CD14-positive monocyte (primary cell): ENCODE results near the gene ERCC6. TPM values are rescaled to one million over a fixed set of nuclear protein-coding genes. Genes with fewer than 3 reads are reported as not detected.

ENCODE experiments used
- DNase-seq, 3 donors: peaks; one replicate each; pipeline ENCODE4 v3.0.0-alpha.2; 2011 to 2022
- H2AFZ ChIP-seq: 2 replicates; pipeline ENCODE4 v1.6.0; 2012; ENCODE audit warnings: mild to moderate bottlenecking, low read depth, low read length, inconsistent platforms; ENCODE audit not compliant: insufficient read depth, poor library complexity, severe bottlenecking
- H3K27ac ChIP-seq, 2 donors: 1 replicate in 1 of 2; 2 replicates in 1 of 2; pipeline ENCODE4 v1.5.1; 2012 to 2013; ENCODE audit warnings: low read length in 2 of 2, control low read depth in 1 of 2, inconsistent platforms in 1 of 2, low read depth in 1 of 2, mild to moderate bottlenecking in 1 of 2
- H3K27me3 ChIP-seq, 2 donors: one replicate each; pipeline versions ENCODE4 v1.6.0 to v1.6.1; 2011 to 2013; ENCODE audit warnings: low read length in 2 of 2; ENCODE audit not compliant: control insufficient read depth in 2 of 2, insufficient read depth in 2 of 2
- H3K36me3 ChIP-seq, 2 donors: replicated peaks in 1 of 2; 1 replicate in 1 of 2; 2 replicates in 1 of 2; pipeline versions ENCODE4 v1.5.1 to v1.6.1; 2012 to 2013; ENCODE audit warnings: low read length in 2 of 2, control low read depth in 1 of 2, inconsistent platforms in 1 of 2, mild to moderate bottlenecking in 1 of 2; ENCODE audit not compliant: insufficient read depth in 2 of 2, control insufficient read depth in 1 of 2
- H3K4me1 ChIP-seq, 2 donors: 1 replicate in 1 of 2; 2 replicates in 1 of 2; pipeline versions ENCODE4 v1.5.1 to v1.6.1; 2012 to 2013; ENCODE audit warnings: low read length in 2 of 2, control low read depth in 1 of 2, inconsistent platforms in 1 of 2, mild to moderate bottlenecking in 1 of 2, moderate library complexity in 1 of 2; ENCODE audit not compliant: insufficient read depth in 2 of 2, control insufficient read depth in 1 of 2
- H3K4me2 ChIP-seq: replicated peaks from 2 replicates; pipeline ENCODE3; 2012; ENCODE audit warnings: low read length, moderate library complexity, mild to moderate bottlenecking; ENCODE audit not compliant: poor library complexity, severe bottlenecking; ENCODE audit errors: extremely low read depth
- H3K4me3 ChIP-seq, 3 experiments: fragments of 200-600 bp in 1 of 3; sonication (generic) in 1 of 3; replicated peaks in 1 of 3; 1 replicate in 2 of 3; 2 replicates in 1 of 3; pipeline ENCODE4 v1.5.1; 2011 to 2013; ENCODE audit warnings: low read length in 3 of 3, mild to moderate bottlenecking in 3 of 3, control low read depth in 2 of 3, low read depth in 2 of 3, inconsistent platforms in 1 of 3, moderate library complexity in 1 of 3
- H3K79me2 ChIP-seq: 2 replicates; pipeline ENCODE4 v1.6.0; 2012; ENCODE audit warnings: mild to moderate bottlenecking, control low read depth, inconsistent platforms, low read length, moderate library complexity; ENCODE audit not compliant: insufficient read depth
- H3K9ac ChIP-seq: 2 replicates; pipeline ENCODE4 v1.6.0; 2017; ENCODE audit warnings: low read length, mild to moderate bottlenecking; ENCODE audit not compliant: insufficient read depth, poor library complexity, severe bottlenecking
- H3K9me3 ChIP-seq, 2 donors: replicated peaks in 1 of 2; 1 replicate in 1 of 2; 2 replicates in 1 of 2; pipeline versions ENCODE4 v1.5.1 to v1.6.1; 2012 to 2013; ENCODE audit warnings: low read length in 2 of 2, control low read depth in 1 of 2; ENCODE audit not compliant: control insufficient read depth in 1 of 2, insufficient read depth in 1 of 2
- H4K20me1 ChIP-seq: 2 replicates; pipeline ENCODE4 v1.6.0; 2012; ENCODE audit warnings: mild to moderate bottlenecking, low read length, control low read depth, moderate library complexity; ENCODE audit not compliant: insufficient read depth
- H3K27ac Mint-ChIP-seq, 7 donors: one replicate each; pipeline ENCODE4 v1.8.0; 2020; ENCODE audit warnings: mild to moderate bottlenecking in 7 of 7, mixed read lengths in 7 of 7, moderate library complexity in 6 of 7, inconsistent platforms in 2 of 7
- H3K27me3 Mint-ChIP-seq, 3 donors: one replicate each; pipeline ENCODE4 v1.8.0; 2021 to 2022; ENCODE audit warnings: low read depth in 3 of 3, mild to moderate bottlenecking in 3 of 3, mixed read lengths in 3 of 3, moderate library complexity in 3 of 3, inconsistent platforms in 1 of 3
- H3K36me3 Mint-ChIP-seq, 2 donors: one replicate each; pipeline ENCODE4 v1.8.0; 2020; ENCODE audit warnings: mixed read lengths in 2 of 2, inconsistent platforms in 1 of 2, mild to moderate bottlenecking in 1 of 2
- H3K4me1 Mint-ChIP-seq: one replicate; pipeline ENCODE4 v1.8.0; 2020; ENCODE audit warnings: mild to moderate bottlenecking, mixed read lengths
- H3K4me3 Mint-ChIP-seq, 2 donors: one replicate each; pipeline ENCODE4 v1.8.0; 2020; ENCODE audit warnings: mild to moderate bottlenecking in 2 of 2, mixed read lengths in 2 of 2, moderate library complexity in 1 of 2
- H3K9me3 Mint-ChIP-seq, 7 donors: one replicate each; pipeline ENCODE4 v1.8.0; 2020 to 2022; ENCODE audit warnings: mixed read lengths in 7 of 7, mild to moderate bottlenecking in 6 of 7, moderate library complexity in 6 of 7, inconsistent platforms in 2 of 7
- WGBS: methylation state at CpG from one replicate; pipeline ENCODE4 v1.1.5; 2013; ENCODE audit warnings: missing lambda C conversion rate; ENCODE audit not compliant: insufficient coverage; 5-methylcytosine and 5-hydroxymethylcytosine counted together
- intact Hi-C, 2 donors: fragments of 100-400 bp; cut with micrococcal nuclease; formaldehyde crosslinking; loops; one replicate each; pipeline versions ENCODE4 v1.15.0 to v1.15.1; 2023
- polyA plus RNA-seq, 3 donors: library from polyadenylated mRNA; depleted of rRNA in 1 of 3; unstranded in 2 of 3; stranded (reverse) in 1 of 3; fragments of 300-500 nt in 2 of 3; fragments of >200 nt in 1 of 3; fragmentation: Illumina TruSeq in 2 of 3; gene quantifications; 1 replicate in 2 of 3; 2 replicates in 1 of 3; pipeline ENCODE4 v1.2.3, GENCODE V29; 2012 to 2021
- TF ChIP-seq, protein P1 (sequence below): fragments of 200-600 bp; IDR thresholded peaks from one replicate; pipeline ENCODE4 v1.8.0; 2022; ENCODE audit warnings: antibody characterized with exemption, mild to moderate bottlenecking

Gene ERCC6
- polyA plus RNA-seq, 3 donors = 5.4 to 6.2 (median 6.0) TPM

DNA sequence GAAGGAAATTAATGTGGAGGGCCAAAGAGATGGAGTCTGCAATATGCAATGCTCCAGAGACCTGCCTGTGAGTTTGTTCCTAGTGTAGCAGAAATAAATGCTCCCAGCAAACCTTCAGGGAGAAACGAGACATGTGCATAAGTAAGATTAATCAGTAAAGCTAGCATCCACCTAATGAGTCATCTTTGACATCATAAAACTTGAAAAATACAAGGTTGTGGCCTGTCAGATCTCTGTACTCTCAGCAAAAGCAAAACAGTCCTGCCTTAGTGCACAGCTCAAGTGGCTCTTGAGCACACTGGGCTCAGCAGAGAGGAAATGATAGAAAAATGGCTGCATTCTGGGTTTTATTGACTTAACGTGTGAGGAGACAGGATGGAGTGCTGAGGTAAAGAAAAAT, 32.5 kb upstream of the ERCC6 start:
- Histone ChIP-seq H3K27ac (no peak overlapping the region), H3K27me3 (no peaks in the 10 kb centered on the region), H3K4me1 (no peaks in the 10 kb centered on the region), H3K36me3 (no peaks in the 10 kb centered on the region), H2AFZ (no peak overlapping the region), H3K4me2 (no peak overlapping the region), H3K9ac (no peak overlapping the region), H3K9me3 (peaks cover 5 to 6% of the 10 kb centered on the region in 2 donors), H3K79me2 (no peaks in the 10 kb centered on the region), H4K20me1 (no peaks in the 10 kb centered on the region), H3K4me3 (no peak overlapping the region)
- no CpG with 5 or more reads among the region's 2 CpGs for WGBS
- Mint-ChIP-seq H3K27ac (no peak overlapping the region), H3K36me3 (no peaks in the 10 kb centered on the region), H3K9me3 (peaks cover 4 to 18% (median 11%) of the 10 kb centered on the region in 7 donors), H3K4me3 (no peak overlapping the region), H3K4me1 (no peaks in the 10 kb centered on the region), H3K27me3 (peaks cover 5 to 12% (median 7%) of the 10 kb centered on the region in 3 donors)
- TF ChIP-seq, protein P1, sequence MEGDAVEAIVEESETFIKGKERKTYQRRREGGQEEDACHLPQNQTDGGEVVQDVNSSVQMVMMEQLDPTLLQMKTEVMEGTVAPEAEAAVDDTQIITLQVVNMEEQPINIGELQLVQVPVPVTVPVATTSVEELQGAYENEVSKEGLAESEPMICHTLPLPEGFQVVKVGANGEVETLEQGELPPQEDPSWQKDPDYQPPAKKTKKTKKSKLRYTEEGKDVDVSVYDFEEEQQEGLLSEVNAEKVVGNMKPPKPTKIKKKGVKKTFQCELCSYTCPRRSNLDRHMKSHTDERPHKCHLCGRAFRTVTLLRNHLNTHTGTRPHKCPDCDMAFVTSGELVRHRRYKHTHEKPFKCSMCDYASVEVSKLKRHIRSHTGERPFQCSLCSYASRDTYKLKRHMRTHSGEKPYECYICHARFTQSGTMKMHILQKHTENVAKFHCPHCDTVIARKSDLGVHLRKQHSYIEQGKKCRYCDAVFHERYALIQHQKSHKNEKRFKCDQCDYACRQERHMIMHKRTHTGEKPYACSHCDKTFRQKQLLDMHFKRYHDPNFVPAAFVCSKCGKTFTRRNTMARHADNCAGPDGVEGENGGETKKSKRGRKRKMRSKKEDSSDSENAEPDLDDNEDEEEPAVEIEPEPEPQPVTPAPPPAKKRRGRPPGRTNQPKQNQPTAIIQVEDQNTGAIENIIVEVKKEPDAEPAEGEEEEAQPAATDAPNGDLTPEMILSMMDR = no peak
- no peak for DNase-seq
- intact Hi-C loops = no loop called here

DNA sequence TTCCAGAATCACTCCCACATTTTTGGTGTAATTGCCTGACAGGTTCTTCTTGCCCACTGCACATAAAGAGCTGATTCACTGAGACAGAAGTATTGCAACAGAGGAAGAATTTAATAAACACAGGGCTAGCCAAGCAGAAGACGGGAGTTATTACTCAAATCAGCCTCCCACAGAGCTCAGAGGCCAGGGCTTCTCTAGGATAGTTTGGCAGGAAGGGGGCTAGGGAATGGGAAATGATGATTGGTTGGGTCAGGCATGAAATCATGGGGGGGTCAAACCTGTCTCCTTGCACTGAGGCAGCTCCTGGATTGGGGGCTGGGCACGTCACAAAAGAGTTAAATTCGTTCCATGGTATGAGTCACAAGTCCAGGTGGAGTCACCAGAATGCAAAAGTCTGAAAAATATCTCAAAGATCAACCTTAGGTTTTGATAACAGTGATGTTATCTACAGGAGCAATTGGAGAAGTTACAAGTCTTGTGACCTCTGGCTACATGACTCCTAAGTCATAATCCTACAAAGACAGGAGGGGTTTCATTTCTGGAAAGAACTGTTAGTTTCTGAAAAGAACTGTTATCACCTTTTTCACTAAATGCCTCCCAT, 30.2 kb upstream of the ERCC6 start:
- no peak overlapping the region for H3K4me3 Mint-ChIP-seq

More for the DNA sequence above, 30.2 kb upstream of the ERCC6 start:
- Mint-ChIP-seq H3K27ac (peak overlapping the region in 1 of 7 donors; percentile 7), H3K4me1 (no peaks in the 10 kb centered on the region), H3K9me3 (peaks cover 4 to 20% (median 12%) of the 10 kb centered on the region in 7 donors), H3K36me3 (no peaks in the 10 kb centered on the region), H3K27me3 (peaks cover 7 to 10% (median 8%) of the 10 kb centered on the region in 3 donors)
- Histone ChIP-seq H2AFZ (no peak overlapping the region), H3K4me1 (no peaks in the 10 kb centered on the region), H3K27me3 (no peaks in the 10 kb centered on the region), H3K4me3 (no peak overlapping the region), H3K36me3 (no peaks in the 10 kb centered on the region), H4K20me1 (no peaks in the 10 kb centered on the region), H3K9ac (no peak overlapping the region), H3K27ac (no peak overlapping the region), H3K79me2 (no peaks in the 10 kb centered on the region), H3K9me3 (peaks cover 5 to 6% of the 10 kb centered on the region in 2 donors), H3K4me2 (no peak overlapping the region)
- no CpG with 5 or more reads among the region's 3 CpGs for WGBS
- TF ChIP-seq, protein P1 = no peak
- no peak for DNase-seq
- intact Hi-C loops = no loop called here
